HG03442 (cell line): ENCODE results near the gene SELENOI.

Source experiments
- ATAC-seq: cut with Tn5 transposase; IDR thresholded peaks from one replicate; pipeline ENCODE4 v1.9.1; 2021; ENCODE audit warnings: mild to moderate bottlenecking, moderate library complexity; ENCODE audit not compliant: unreplicated experiment

The SELENOI gene

DNA sequence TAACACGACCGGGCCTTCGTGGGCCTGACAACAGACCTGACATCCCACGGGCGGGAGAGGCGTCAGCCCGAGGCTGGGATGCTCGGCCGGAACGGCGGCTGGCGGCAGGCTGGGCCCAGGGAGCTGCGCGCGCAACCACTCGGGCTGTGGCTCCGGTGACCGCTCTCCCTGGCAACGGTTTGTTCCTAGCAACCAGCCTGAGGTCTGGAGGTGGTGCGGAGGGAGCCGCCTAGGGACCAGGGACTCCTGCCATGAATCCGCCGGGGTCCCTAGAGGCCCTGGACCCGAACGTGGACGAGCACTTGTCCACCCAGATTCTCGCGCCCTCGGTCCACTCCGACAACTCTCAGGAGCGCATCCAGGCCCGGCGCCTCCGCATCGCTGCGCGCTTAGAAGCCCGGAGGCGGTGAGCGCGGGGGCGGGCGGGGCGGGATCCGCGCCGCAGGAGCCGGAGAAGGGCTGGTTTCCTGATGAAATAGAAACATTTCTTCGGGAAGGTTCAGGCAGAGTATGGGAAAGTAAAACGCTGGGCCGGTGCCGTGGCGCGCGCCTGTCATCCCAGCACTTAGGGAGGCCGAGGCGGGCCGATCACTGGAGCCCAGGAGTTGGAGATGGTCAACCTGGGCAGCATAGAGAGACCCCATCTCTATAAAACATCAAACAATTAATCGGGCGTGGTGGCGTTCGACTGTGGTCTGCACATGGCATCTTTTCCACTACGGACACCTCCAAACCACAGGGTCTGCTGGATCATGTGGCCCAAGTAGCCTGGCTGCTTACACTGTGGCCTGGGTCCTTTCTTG, 56.0 kb downstream of the SELENOI start, which contains the start of gene DRC1:
Gene DRC1, plus strand, starts transcription at position 182 of the 803 bp plus-strand sequence. Its CDS starts 70 bp downstream, at position 252.
- ATAC-seq: no peak

DNA sequence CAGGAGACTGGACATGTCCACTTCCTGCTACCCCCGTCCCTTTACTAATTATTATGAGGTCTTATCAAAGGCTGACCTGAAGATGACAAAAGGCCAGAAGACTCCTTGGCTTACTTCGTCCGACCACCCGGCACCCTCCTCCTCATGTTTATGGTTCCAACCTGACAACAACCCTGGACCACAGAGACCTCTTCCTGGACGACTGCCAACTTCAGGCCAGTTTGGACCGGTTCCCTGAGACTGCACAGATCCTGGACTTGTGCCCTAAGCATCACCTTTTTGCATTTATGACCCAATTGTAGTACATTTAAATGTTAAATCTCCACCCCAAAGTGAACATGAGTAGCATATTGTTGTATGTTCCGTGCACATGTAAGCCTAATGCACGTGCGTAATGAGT, 61.6 kb downstream of the SELENOI start:
- no peak for ATAC-seq

DNA sequence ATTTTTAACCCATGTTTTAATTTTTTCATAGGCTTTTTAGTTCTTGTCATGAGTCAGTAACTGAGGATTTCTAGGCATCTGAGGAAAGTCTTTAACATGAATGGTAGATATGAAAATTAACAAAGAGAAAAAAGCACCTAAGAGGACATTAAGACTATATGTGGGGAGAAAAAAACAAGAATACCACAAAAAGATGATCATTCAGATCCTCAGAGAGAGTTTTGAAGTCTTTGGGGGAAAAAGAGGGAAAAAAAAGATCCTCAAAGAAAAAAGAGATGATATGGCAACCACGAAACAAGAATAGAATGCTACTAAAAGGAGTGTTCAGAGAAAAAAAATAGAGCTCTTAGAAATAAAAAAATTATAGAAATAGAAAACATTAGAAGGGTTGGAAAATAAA, 63.8 kb downstream of the SELENOI start:
- ATAC-seq: no peak

DNA sequence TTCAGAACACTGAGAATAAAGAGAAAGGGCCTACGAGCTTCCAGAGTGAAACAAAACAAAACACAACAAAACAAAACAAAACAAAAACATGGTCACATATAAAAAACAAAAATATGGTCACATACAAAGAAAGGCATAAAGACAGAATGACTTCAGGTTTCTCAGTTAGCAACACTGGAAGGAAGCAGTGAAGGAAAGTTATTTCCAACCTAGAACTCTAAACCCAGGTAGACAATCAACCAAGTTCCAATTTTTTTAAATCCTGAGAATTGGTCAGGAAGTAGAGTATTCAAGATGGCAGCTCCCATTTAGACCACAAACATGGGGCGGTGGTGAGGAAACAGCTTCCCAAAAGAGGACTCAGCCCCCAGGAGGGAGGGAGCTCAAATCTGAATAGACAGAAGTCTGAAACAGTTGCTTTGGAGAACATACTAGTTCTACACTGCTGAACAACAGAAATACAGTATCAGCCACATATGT, 64.9 kb downstream of the SELENOI start:
- no peak for ATAC-seq

DNA sequence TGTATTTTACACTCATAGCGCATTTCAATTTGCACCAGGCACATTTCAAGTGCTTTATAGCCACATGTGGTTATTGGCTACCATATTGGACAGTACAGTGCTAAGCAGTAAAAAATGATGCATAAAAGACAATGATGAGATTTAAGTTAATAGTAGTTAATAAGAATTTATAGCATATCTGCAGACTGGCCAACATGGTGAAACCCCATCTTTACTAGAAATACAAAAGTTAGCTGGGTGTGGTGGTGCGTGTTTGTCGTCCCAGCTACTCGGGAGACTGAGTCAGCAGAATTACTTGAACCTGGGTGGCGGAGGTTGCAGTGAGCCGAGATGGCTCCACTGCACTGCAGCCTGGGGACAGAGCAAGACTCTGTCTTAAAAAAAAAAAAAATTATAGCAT, 65.5 kb downstream of the SELENOI start:
- no peak for ATAC-seq

DNA sequence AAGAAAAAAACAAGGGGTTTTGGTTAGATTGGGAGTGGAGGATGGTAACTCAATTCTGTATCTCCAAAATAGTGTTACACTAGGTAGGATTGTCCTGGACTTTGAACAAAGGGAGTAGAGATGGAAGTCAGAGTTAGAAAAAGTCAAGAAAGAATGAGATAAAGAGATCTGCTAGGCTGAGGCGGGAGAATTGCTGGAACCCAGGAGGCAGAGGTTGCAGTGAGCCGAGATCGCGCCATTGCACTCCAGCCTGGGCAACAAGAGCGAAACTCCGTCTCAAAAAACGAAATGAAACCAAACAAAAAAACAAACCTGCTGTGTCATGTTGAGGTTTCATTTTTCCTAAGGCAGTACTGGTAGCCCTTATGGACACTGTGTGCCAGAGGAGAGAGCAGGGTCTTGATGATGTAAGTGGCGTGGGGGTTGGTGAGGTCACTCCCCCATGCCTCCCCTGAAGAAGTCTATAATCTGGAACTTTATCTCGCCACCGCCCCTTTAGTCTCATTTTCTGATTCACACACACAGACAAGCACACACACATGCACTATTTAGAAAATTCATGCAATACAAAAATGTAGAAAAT, 66.2 kb downstream of the SELENOI start:
- peak; percentile 41 for ATAC-seq

DNA sequence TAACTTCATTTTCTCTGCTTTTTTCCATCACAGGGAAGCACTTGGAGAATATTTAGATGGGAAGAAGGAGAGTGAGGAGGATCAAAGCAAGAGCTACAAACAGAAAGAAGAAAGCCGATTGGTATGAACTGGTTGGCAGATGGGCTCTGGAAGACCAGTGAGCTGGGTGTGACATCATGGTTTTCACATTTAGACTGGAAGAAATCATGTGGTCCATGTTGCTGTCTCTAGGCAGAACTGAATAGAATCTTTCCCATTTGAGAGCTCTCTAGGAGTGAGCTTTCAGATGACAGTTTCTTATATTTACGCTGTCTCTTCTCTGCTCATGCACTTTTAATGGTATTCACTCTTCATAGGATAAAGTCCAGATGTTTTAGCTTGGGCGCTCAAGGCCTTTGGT, 68.4 kb downstream of the SELENOI start:
- no peak for ATAC-seq

DNA sequence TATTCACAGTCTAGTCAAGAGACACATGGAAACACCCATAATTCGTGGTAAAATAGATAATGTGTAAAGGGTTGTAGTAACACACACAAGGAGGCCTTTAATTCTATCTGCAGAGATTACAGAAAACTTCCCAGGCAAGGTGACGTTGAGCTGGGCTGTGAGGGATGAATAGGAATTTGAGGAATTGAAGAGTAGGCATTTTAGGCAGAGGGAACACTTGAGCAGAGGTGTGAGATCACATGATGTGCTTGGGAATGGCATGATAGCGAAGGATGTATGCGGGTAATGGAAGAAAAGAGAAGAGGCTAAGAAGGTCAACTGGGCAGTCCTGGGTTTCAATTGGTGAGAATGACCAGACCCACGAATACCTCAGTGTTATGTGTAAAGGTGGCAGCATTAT, 76.0 kb downstream of the SELENOI start:
- no peak for ATAC-seq

DNA sequence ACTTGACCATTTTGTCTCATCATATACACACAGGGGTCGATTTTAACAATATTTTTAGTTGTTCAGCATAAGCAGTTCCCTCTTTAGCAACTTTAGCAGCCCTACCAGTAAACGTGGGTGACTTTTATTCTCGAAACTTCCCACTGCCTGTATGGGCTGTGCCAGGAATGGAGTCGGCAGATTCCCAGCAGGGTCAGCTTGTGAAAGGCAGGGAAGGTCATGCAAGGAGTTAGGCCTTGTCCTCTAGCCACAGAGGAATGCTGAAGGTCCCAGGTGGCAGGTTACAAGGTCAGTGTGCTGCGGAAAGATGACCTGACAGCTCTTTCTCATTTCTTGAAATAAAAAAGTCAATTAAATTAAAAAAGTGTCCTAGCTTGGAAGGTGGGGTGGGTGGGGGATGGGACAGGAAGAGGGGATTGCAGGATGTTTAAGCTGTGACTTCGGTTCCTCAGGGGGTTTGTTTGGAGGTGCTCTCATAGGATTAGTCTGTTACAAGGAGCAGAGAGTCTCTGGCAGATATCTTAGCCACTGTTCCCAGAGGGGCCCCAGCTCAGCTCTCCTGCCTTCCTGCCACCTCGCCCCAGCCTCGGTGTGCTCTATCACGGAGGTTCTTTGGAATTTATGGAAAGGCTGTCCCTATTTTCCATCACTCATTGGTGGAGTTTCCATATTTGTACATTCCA, 77.1 kb downstream of the SELENOI start:
- no peak for ATAC-seq

DNA sequence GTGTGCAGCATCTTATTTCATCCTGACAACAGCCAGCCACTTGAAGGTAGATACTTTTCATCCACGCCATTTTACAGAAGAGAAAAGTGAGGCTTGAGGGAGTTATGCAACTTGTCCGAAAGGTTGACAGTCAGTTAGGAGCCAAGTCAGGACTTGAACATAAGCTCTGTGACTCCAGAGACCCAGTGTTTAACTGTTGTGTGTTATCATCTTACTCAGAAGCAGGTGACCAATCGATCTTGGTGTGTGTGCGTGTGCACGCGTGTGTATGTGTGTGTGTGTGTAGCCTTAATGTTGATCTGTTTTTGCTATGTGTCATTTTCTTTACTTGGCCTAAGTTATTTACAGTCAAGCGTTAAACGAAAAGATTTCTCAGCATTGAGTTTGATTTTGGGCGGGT, 77.8 kb downstream of the SELENOI start:
- no peak for ATAC-seq

DNA sequence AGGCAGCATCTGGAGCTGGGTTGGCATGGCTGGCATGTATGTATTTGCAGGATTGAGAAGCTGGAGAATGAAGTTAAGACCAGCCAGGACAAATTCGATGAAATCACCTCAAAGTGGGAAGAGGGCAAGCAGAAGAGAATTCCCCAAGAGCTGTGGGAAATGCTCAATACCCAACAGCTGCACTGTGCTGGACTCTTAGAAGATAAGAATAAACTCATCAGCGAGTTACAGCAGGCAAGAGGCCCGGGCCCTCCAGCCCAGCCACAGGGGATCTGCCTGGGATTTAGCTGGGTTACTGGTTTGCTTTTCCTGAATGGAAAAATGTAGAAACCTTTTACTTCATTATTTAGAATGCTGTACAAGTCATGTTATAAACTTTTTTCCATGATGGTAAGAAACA, 78.3 kb downstream of the SELENOI start:
- no peak for ATAC-seq

DNA sequence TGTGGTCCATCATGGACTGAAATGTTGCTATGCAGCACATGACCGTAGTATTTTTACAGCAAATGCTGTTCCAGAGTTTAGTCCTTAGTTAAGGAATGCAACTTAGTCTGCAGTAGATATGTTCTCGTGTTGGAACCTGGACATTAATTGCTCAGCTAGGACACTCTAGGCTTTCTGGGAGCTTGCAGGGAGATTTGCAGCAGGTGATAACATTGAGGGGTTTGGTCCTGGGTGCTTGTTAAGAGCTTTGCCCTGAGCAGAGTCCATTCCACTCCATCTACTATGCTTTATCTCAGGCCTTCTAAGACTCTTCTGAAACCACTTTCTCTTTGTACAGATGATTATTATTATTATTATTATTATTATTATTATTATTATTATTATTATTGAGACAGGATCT, 82.9 kb downstream of the SELENOI start:
- ATAC-seq: no peak

DNA sequence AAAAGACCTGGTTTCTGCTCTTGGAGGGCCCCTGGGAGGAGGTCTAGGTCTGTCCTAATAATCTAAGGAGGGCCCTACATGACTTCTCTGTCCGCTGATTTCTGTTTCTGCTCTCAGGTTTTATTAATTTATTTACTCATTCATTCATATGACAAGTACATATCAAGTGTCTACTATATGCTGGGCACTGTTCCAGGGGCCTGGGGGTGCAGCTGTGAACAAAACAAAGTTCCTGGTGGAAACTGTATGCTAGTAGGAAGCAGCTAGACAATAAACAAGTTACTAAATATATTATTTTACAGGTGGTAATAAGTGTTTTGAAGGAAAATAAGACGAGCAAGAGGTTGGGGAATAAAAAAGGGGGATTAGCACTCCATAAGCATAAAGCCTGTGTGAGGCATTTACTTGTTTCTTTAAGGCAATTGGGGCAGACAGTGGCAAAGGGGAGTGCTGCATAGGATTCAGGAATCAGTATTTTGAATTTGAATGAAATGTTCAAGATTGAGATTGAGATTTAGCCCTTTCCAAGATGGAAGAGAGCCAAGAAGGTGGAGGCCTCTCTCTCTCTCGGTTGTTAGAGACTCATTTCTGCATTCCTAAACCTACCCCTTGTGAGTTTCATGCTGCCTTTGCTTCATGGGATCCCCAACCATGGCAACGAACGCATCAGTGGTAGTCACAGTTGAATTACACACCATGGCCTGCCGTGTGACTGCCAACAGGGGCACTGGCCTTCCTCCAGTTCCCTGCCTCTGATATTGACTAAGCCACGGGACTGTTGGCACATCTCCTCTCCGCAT, 84.0 kb downstream of the SELENOI start:
- ATAC-seq: no peak

DNA sequence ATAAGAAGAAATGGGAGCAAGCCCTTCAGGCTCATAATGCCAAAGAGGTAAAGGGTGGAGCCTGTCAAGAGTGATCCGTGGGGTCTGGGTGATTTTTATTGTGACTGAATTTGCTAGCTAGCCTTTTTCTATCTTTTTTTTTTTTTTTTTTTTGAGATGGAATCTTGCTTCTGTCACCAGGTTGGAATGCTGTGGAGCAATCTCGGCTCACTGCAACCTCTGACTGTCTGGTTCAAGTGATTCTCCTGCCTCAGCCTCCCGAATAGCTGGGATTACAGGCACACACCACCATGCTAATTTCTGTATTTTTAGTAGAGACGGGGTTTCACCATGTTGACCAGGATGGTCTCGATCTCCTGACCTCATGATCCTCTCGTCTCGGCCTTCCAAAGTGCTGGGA, 84.9 kb downstream of the SELENOI start:
- ATAC-seq: no peak

DNA sequence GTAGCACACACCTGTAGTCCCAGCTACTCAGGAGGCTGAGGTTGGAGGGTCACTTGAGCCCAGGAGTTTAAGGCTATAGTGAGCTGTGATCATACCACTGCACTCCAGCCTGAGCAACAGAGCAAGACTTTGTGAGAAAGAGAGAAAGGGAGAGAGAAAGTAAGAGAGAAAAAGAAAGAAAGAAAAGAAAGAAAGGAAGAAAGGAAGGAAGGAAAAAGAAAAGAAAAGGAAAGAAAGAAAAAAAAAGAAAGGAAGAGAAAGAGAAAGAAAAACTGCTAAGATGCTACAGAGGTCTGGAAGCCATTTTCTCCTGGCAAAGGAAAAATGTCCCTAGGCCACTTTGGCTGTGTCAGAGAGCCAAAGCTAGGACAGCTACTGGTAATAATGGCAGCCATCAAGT, 86.4 kb downstream of the SELENOI start:
- no peak for ATAC-seq

DNA sequence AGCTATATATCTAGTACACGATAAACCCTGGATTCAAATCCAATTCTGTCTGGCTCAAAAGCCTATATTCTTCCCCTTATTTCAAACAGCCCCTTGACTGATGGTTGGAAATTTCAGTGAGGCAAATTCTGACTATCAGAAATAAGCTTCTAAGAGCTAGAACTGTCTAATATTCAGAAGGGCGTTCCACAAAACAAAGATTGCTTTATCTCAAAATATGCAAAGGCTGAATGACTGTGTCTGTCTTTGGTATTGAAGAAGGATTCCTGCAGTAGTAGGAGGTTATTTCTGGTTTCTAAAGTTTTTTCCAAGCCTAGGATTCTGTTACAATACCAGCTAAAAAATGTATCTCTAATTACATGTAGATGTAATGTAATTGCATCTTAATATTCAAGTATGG, 86.9 kb downstream of the SELENOI start:
- ATAC-seq: no peak

DNA sequence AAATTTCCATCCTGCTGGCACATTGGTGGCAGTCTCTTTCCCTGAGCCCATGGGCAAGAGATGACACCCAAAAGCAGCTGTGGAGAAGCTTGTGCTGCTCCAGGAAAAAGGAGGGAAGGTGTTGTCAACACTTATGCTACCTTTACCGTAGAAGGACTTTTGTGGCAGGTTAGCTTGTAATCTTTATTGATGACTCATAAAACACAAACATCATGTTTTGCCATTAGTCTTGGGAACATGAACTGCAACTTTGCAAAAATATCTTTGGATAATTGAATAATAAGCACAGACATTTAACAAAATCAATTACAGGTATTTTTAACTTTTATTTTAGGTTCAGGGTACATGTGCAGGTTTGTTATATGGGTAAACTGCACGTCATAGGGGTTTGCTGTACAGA, 89.2 kb downstream of the SELENOI start:
- no peak for ATAC-seq

DNA sequence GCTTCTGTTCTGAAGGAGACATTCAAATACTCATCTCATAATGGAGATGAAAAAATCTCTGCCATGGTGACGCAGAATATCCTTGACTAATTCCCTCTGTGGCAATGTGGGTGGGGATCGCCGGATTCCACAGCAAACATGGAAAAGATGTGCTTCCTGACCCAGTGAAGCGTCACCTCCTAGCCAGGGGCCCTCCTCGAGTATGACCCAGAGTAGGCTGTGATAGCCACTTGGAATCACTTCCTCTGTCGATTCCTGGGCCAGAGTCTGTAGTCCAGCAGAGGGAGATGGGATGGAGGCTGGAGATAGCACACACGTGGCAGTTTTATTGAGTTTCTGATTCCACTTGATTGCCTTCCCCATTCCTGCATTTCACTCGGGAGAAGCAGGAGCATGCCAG, 92.6 kb downstream of the SELENOI start:
- no peak for ATAC-seq

DNA sequence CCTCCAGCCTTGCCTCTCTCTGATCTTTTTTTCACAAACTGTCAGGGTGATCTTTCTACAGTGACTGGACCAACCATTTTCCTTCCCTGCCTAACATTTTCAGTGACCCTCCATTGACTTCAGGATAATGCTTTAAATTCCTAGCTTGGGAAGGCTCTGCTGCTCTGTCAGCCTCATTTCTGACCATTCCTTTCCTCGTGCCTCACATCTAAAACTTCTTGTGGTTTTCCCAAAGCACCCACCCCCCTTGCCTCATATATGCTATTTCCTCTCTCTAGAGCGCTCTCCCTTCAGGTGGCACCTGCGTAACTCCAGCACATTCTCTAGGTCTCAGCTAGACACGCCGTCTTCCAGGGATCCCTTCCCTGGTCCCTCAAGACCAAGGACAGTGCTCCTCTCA, 93.0 kb downstream of the SELENOI start:
- no peak for ATAC-seq

DNA sequence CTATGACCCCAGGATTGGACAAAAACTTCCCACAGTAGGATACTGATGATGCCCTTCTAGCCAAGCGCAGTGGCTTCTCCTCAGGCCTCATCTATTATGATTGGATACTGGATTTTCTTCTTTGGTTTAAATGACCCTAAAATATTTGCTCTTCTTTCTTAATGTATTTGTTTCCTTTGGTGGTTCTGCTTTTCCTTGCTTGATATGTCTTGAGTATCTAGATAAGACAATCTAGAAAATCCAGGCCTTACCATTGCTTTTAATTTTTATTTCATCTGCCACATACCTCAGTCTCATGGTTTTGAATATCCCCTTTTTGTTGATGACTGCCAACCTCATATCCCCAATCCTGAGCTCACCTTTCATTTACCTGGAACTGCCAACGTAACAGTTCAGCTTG, 96.4 kb downstream of the SELENOI start:
- ATAC-seq: no peak

DNA sequence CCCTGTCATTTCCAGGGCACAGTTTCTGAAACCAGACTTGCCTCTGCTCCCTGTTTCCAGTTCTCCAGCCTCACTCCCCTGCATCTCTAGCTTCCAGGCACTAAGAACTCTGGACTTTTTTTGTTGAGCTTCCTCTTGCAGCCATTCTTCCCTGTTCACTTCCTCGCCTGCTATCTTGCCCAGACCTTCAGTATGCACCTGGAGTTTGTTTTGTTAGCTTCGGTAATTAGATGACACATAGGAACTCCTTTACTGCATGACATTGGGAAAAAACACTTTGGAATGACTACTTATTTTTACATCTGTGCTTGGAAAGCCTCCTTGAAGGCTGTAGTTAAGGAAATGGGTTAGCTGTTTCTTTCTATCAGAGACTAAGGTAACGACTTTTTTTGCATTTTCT, 96.8 kb downstream of the SELENOI start:
- no peak for ATAC-seq
